A549 (cell line): Measurements from ENCODE around the gene SYP. TPM values are rescaled to one million over a fixed set of nuclear protein-coding genes. Genes with fewer than 3 reads are reported as not detected.

Source experiments
- ATAC-seq, 2 experiments: fragments of 200-7000 bp in 1 of 2; fragments of >200 bp in 1 of 2; cut with Nextera tagmentation in 1 of 2; cut with Tn5 transposase in 1 of 2; 3 replicates each; pipeline versions ENCODE4 v1.8.0 to v1.9.1; 2018 to 2020; ENCODE audit warnings: mild to moderate bottlenecking in 1 of 2, moderate library complexity in 1 of 2
- CTCF ChIA-PET: fragments of 300-600 bp; sonication (Branson Sonifier 250); formaldehyde crosslinking; extraction: SDS; loops from one replicate; lab custom pipeline; 2021; ENCODE audit warnings: antibody characterized with exemption, inconsistent platforms; lab: Yijun Ruan, JAX
- POLR2A ChIA-PET: fragments of 350-600 bp; formaldehyde crosslinking; extraction: SDS; loops from one replicate; lab custom pipeline; 2021; ENCODE audit warnings: antibody characterized with exemption, inconsistent platforms; lab: Yijun Ruan, JAX
- DNase-seq, 2 experiments: peaks; one replicate each; pipeline versions ENCODE4 v3.0.0 to v3.0.0-alpha.2; 2011 to 2016; ENCODE audit warnings: low read depth in 1 of 2, low spot score in 1 of 2
- FAIRE-seq: peaks from 2 replicates; lab custom pipeline; 2011; peaks lifted over from hg19 to GRCh38; lab: Jason Lieb, UNC
- H3K27ac ChIP-seq, 2 experiments: fragments of >200 bp; sonication (Bioruptor Twin); formaldehyde crosslinking; 3 replicates each; pipeline ENCODE4 v1.5.1; 2016 to 2017
- H3K4me1 ChIP-seq: fragments of >200 bp; sonication (Bioruptor Twin); formaldehyde crosslinking; 3 replicates; pipeline ENCODE4 v1.6.1; 2016
- H3K4me2 ChIP-seq: fragments of >200 bp; sonication (Bioruptor Twin); formaldehyde crosslinking; 3 replicates; pipeline ENCODE4 v1.6.1; 2016
- H3K4me3 ChIP-seq: fragments of >200 bp; sonication (Bioruptor Twin); formaldehyde crosslinking; 3 replicates; pipeline ENCODE4 v1.5.1; 2016
- H3K9me3 ChIP-seq: fragments of >200 bp; sonication (Bioruptor Twin); formaldehyde crosslinking; 3 replicates; pipeline ENCODE4 v1.6.1; 2016
- BCL3 ChIP-seq: fragments of >200 bp; sonication (Bioruptor Twin); formaldehyde crosslinking; IDR thresholded peaks from 3 replicates; pipeline ENCODE4 v1.6.1; 2016
- BHLHE40 ChIP-seq: IDR thresholded peaks from 2 replicates; pipeline ENCODE4 v1.6.1; 2012; ENCODE audit warnings: low read depth, low read length, inconsistent platforms
- CEBPB ChIP-seq, 2 experiments: fragments of >200 bp in 1 of 2; sonication (Bioruptor Twin) in 1 of 2; formaldehyde crosslinking in 1 of 2; IDR thresholded peaks; 2 replicates each; pipeline ENCODE4 v1.6.1; 2012 to 2016
- CHD2 ChIP-seq: fragments of 150-350 bp; IDR thresholded peaks from 2 replicates; pipeline ENCODE4 v1.6.1; 2014; ENCODE audit warnings: low read length; ENCODE audit not compliant: partially characterized antibody
- CTCF ChIP-seq: fragments of >200 bp; sonication (Bioruptor Twin); formaldehyde crosslinking; IDR thresholded peaks from 3 replicates; pipeline ENCODE4 v1.5.1; 2016
- EHF ChIP-seq: fragments of 250-450 bp; sonication (Bioruptor Pico); IDR thresholded peaks from 2 replicates; pipeline ENCODE4 v1.5.0; 2020; ENCODE audit warnings: mild to moderate bottlenecking
- EHMT2 ChIP-seq: fragments of 200-600 bp; sonication (generic); IDR thresholded peaks from 2 replicates; pipeline ENCODE4 v1.6.1; 2016; ENCODE audit warnings: antibody characterized with exemption, low read depth, mild to moderate bottlenecking, moderate library complexity
- ELK1 ChIP-seq: fragments of 150-350 bp; IDR thresholded peaks from 2 replicates; pipeline ENCODE4 v1.6.1; 2014; ENCODE audit warnings: low read depth, mild to moderate bottlenecking, low read length
- ESRRA ChIP-seq: fragments of 150-350 bp; IDR thresholded peaks from 2 replicates; pipeline ENCODE4 v1.6.1; 2014; ENCODE audit warnings: mild to moderate bottlenecking, low read length, borderline replicate concordance
- FOSB ChIP-seq: fragments of 250-450 bp; sonication (Bioruptor Pico); IDR thresholded peaks from 2 replicates; pipeline ENCODE4 v1.5.0; 2020; ENCODE audit warnings: mild to moderate bottlenecking, moderate library complexity
- FOXS1 ChIP-seq: fragments of 250-450 bp; sonication (Bioruptor Pico); IDR thresholded peaks from 2 replicates; pipeline ENCODE4 v1.5.0; 2020; ENCODE audit warnings: mild to moderate bottlenecking, moderate library complexity
- HEYL ChIP-seq: fragments of 250-450 bp; sonication (Bioruptor Pico); IDR thresholded peaks from 2 replicates; pipeline ENCODE4 v1.8.0; 2021; ENCODE audit warnings: mild to moderate bottlenecking, moderate library complexity
- JUNB ChIP-seq: fragments of >200 bp; sonication (Bioruptor Twin); formaldehyde crosslinking; IDR thresholded peaks from 2 replicates; pipeline ENCODE4 v1.6.1; 2016
- KDM1A ChIP-seq: fragments of 200-600 bp; sonication (generic); IDR thresholded peaks from 2 replicates; pipeline ENCODE4 v1.6.1; 2016; ENCODE audit warnings: low read depth, mild to moderate bottlenecking
- KDM5A ChIP-seq: fragments of 200-600 bp; sonication (generic); IDR thresholded peaks from 2 replicates; pipeline ENCODE4 v1.6.1; 2016; ENCODE audit warnings: antibody characterized with exemption, mild to moderate bottlenecking
- MAFK ChIP-seq: fragments of 450-650 bp; IDR thresholded peaks from 2 replicates; pipeline ENCODE4 v1.6.1; 2014; ENCODE audit not compliant: partially characterized antibody
- MAZ ChIP-seq: fragments of 150-350 bp; IDR thresholded peaks from 2 replicates; pipeline ENCODE4 v1.6.1; 2014; ENCODE audit warnings: antibody characterized with exemption, low read depth, low read length, borderline replicate concordance
- NFE2L2 ChIP-seq: fragments of 150-350 bp; conservative IDR thresholded peaks from 2 replicates; pipeline ENCODE4 v1.6.1; 2014; ENCODE audit warnings: low read length
- NPAS2 ChIP-seq: fragments of 250-450 bp; sonication (Bioruptor Pico); IDR thresholded peaks from 2 replicates; pipeline ENCODE4 v1.8.0; 2022; ENCODE audit warnings: mild to moderate bottlenecking, moderate library complexity, borderline replicate concordance
- NR3C1 ChIP-seq: fragments of >200 bp; sonication (Bioruptor Twin); formaldehyde crosslinking; IDR thresholded peaks from 3 replicates; pipeline ENCODE4 v1.6.1; 2017
- PBX3 ChIP-seq: IDR thresholded peaks from 2 replicates; pipeline ENCODE4 v1.6.1; 2012
- RARB ChIP-seq: fragments of 250-450 bp; sonication (Bioruptor Pico); IDR thresholded peaks from 2 replicates; pipeline ENCODE4 v1.8.0; 2021; ENCODE audit warnings: mild to moderate bottlenecking, moderate library complexity
- RCOR1 ChIP-seq: fragments of 150-350 bp; IDR thresholded peaks from 2 replicates; pipeline ENCODE4 v1.6.1; 2014; ENCODE audit warnings: antibody characterized with exemption, low read length, low read depth
- REST ChIP-seq: fragments of 200-600 bp; sonication (generic); IDR thresholded peaks from 2 replicates; pipeline ENCODE4 v1.6.1; 2016; ENCODE audit warnings: antibody characterized with exemption, mild to moderate bottlenecking, moderate library complexity
- SREBF2 ChIP-seq: fragments of 450-650 bp; IDR thresholded peaks from 2 replicates; pipeline ENCODE4 v1.6.1; 2014; ENCODE audit warnings: mild to moderate bottlenecking, moderate library complexity
- TFCP2L1 ChIP-seq: fragments of 250-450 bp; sonication (Bioruptor Pico); IDR thresholded peaks from 2 replicates; pipeline ENCODE4 v1.5.0; 2021; ENCODE audit warnings: mild to moderate bottlenecking
- USF2 ChIP-seq: fragments of 450-650 bp; IDR thresholded peaks from 2 replicates; pipeline ENCODE4 v1.6.1; 2014; ENCODE audit warnings: antibody characterized with exemption
- WGBS: methylation state at CpG from one replicate; pipeline ENCODE4 v1.1.6; 2017; ENCODE audit errors: missing lambda C conversion rate; 5-methylcytosine and 5-hydroxymethylcytosine counted together
- polyA plus RNA-seq, 4 experiments: library from polyadenylated mRNA; depleted of rRNA in 3 of 4; stranded (reverse); fragments of >200 nt; fragmentation: RNase III in 1 of 4; extraction: RNeasy Plus Mini Kit Qiagen cat#74134 plus additional on column Dnase treatment in 1 of 4; gene quantifications; 2 replicates in 3 of 4; 3 replicates in 1 of 4; pipeline ENCODE4 v1.2.3, GENCODE V29; 2011 to 2017

The SYP gene
- polyA plus RNA-seq, 2 of the 4 experiments (the other 2 are of a cell fraction), result 1.3 to 3.8 TPM

- no peak overlapping the region for H3K4me3 ChIP-seq
- POLR2A ChIA-PET, result interaction anchor here (1.0 kb wide), 1 partner anchor 15 kb away, joined by 4 read pairs; no protein-coding TSS in a partner anchor
- no peaks in the 10 kb centered on the region for H3K4me1 ChIP-seq
- no peak for FAIRE-seq
- H3K4me2 ChIP-seq, result no peak overlapping the region
- H3K27ac ChIP-seq, result no peak overlapping the region
- 52% methylated on average over 8 of the region's 13 CpGs for WGBS
- CTCF ChIA-PET, result no interaction called here
- no peak for DNase-seq
- TF ChIP-seq CEBPB (IDR thresholded peaks at IDR 0.05), result no peak
- TF ChIP-seq ELK1, result no peak
- no peak for TF ChIP-seq EHMT2
- TF ChIP-seq BCL3, result no peak
- TF ChIP-seq SREBF2, result no peak
- no peak for TF ChIP-seq KDM1A
- no peak for TF ChIP-seq REST
- TF ChIP-seq PBX3, result no peak
- TF ChIP-seq NR3C1, result no peak
- no peak for TF ChIP-seq FOXS1 (CRISPR knock-in tag)
- TF ChIP-seq TFCP2L1 (CRISPR knock-in tag), result no peak
- no peak for TF ChIP-seq CHD2
- TF ChIP-seq MAZ, result no peak
- no peak for TF ChIP-seq JUNB
- TF ChIP-seq MAFK, result no peak
- no peak for TF ChIP-seq ESRRA
- no peak for ATAC-seq
- H3K9me3 ChIP-seq, result no peaks in the 10 kb centered on the region
These were observed 5.5 kb upstream of the SYP start for GRCh38 chrX:49205443-49205842.

GRCh38 chrX:49204709-49205108, 4.7 kb upstream of the SYP start:
- Histone ChIP-seq H3K4me2 (no peak overlapping the region), H3K4me3 (no peak overlapping the region), H3K27ac (no peak overlapping the region), H3K4me1 (peaks cover under 1% of the 10 kb centered on the region; the same call in 1 of the 3 replicates)
- FAIRE-seq (no peak), ATAC-seq (no peak), DNase-seq (no peak)
- POLR2A ChIA-PET, result no interaction called here
- WGBS, result 88% methylated on average over 2 of the region's 4 CpGs
- TF ChIP-seq RARB (CRISPR knock-in tag) (no peak), FOSB (no peak), BHLHE40 (no peak), PBX3 (no peak), USF2 (no peak), SREBF2 (no peak), HEYL (CRISPR knock-in tag) (no peak), RCOR1 (no peak), CEBPB (IDR thresholded peaks at IDR 0.05) (no peak), TFCP2L1 (CRISPR knock-in tag) (no peak), NPAS2 (CRISPR knock-in tag) (no peak), EHF (no peak), NFE2L2 (no peak), KDM5A (no peak), JUNB (no peak), CTCF (no peak)
- TF ChIP-seq, all 56 proteins: peak for 0
- CTCF ChIA-PET, result interaction anchor here (0.6 kb wide), 1 partner anchor 10 kb away, joined by 3 read pairs; no protein-coding TSS in a partner anchor
- H3K9me3 ChIP-seq, result no peaks in the 10 kb centered on the region
